ENCODE data around the gene TMC8. TPM values are rescaled to one million over a fixed set of nuclear protein-coding genes. Genes with fewer than 3 reads are reported as not detected.

Gene TMC8
- total RNA-seq, 2 experiments from 2014 or later: 134 to 140 TPM

GRCh38 chr17:78148286-78149016 is 17.9 kb downstream of the TMC8 start:
- POLR2A ChIA-PET: no interaction called here
- no peaks in the 10 kb centered on the region for H3K9me3 Mint-ChIP-seq
- H3K27me3 Mint-ChIP-seq: no peaks in the 10 kb centered on the region
- CTCF ChIA-PET: interaction anchor here (1.4 to 2.1 kb wide), 2 partner anchors 28 to 63 kb away, joined by 3 to 7 read pairs; no protein-coding TSS in a partner anchor
- peaks cover 6% of the 10 kb centered on the region for H3K4me1 Mint-ChIP-seq (ENCODE audit: low read depth)
- H3K27ac Mint-ChIP-seq: no peak overlapping the region
- no peak overlapping the region for H3K4me3 Mint-ChIP-seq
- DNase-seq: no peak
- H3K36me3 Mint-ChIP-seq: no peaks in the 10 kb centered on the region
- intact Hi-C loops (cut with micrococcal nuclease): no loop called here

DNA sequence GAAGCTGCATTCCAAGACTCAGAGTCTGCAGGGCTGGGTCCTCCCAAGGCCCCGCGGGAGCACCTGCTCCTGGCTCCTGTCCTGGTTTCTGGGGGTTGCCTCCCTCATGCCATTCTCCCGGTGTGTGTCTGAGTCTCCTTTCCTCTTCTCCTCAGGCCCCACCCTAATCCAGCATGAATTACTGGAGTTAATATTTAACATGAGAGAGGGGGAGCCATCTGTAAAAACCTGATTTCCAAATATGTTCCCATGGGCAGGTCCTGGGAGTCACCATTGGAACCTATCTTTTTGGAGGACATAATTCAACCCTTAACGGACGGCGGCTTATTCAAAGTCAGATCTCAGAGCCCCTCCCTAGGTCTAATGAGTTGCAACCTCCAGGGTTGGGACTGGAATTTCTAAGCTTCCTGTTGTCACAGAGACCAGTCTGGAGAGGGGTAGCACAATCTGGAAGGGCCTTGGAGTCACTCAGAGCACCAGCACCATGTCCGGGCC is 21.0 kb downstream of the TMC8 start:
- Mint-ChIP-seq H3K4me1 (ENCODE audit: low read depth) (peaks cover 6% of the 10 kb centered on the region), H3K4me3 (no peak overlapping the region), H3K27me3 (no peaks in the 10 kb centered on the region), H3K36me3 (no peaks in the 10 kb centered on the region), H3K9me3 (no peaks in the 10 kb centered on the region), H3K27ac (no peak overlapping the region)
- no peak for DNase-seq
- intact Hi-C loops (cut with micrococcal nuclease): no loop called here
- ChIA-PET POLR2A (no interaction called here), CTCF (interaction anchor here (2.9 kb wide), 1 partner anchor 25 kb away, joined by 7 read pairs; no protein-coding TSS in a partner anchor)

DNA sequence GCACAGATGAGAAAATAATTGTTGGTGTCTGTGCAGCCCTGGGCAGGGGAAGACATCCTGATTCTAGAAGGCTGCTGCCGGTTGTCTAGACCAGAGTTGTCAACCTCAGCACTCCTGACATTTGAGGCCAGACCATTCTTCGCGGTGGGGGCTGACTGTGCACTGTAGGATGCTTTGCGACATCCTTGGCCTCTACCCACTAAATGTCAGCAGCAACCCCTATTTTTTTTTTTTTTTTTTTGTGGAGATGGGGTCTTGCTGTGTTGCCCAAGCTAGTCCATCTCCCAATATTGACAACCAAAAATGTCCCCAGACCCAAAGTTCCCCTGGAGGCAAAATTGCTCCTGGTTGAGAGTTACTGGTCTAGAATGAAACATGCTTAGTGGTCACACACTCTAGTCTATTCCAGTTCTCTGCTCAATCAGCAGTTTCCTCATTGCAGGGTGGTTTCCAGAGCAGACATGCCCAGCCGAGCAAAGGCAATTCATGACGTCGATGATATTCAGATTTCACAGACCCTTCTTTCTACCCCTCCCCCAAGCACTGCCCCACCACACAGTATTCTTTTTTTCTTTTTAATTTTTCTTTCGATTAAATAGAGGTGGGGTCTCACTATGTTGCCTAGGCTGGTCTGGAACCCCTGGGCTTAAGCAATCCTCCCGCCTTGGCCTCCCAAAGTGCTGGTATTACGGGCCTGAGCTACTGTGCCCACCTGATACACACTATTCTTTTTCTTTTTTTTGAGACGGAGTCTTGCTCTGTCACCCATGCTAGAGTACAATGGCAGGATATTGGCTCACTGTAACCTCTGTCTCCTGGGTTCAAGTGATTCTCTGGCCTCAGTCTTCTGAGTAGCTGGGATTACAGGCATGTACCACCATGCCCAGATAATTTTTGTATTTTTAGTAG is 24.6 kb downstream of the TMC8 start:
- H3K4me1 Mint-ChIP-seq (ENCODE audit: low read depth): peaks cover 8% of the 10 kb centered on the region
- intact Hi-C loops (cut with micrococcal nuclease): no loop called here
- POLR2A ChIA-PET: interaction anchor here (1.1 kb wide), 1 partner anchor 15 kb away, joined by 5 read pairs; no protein-coding TSS in a partner anchor
- H3K27ac Mint-ChIP-seq: no peak overlapping the region
- CTCF ChIA-PET: no interaction called here
- no peak for DNase-seq
- no peaks in the 10 kb centered on the region for H3K36me3 Mint-ChIP-seq
- H3K4me3 Mint-ChIP-seq: no peak overlapping the region
- no peaks in the 10 kb centered on the region for H3K9me3 Mint-ChIP-seq
- no peaks in the 10 kb centered on the region for H3K27me3 Mint-ChIP-seq

- H3K9me3 Mint-ChIP-seq: no peaks in the 10 kb centered on the region
- no peaks in the 10 kb centered on the region for H3K27me3 Mint-ChIP-seq
- H3K27ac Mint-ChIP-seq: peak overlapping the region; percentile 59
- CTCF ChIA-PET: no interaction called here
- POLR2A ChIA-PET: no interaction called here
- peak; percentile 54 for DNase-seq
- intact Hi-C loops (cut with micrococcal nuclease): no loop called here
- H3K36me3 Mint-ChIP-seq: no peaks in the 10 kb centered on the region
- no peak overlapping the region for H3K4me3 Mint-ChIP-seq
- peaks cover 9% of the 10 kb centered on the region for H3K4me1 Mint-ChIP-seq (ENCODE audit: low read depth)
Observed at GRCh38 chr17:78159575-78160158, 29.1 kb downstream of the TMC8 start.

DNA sequence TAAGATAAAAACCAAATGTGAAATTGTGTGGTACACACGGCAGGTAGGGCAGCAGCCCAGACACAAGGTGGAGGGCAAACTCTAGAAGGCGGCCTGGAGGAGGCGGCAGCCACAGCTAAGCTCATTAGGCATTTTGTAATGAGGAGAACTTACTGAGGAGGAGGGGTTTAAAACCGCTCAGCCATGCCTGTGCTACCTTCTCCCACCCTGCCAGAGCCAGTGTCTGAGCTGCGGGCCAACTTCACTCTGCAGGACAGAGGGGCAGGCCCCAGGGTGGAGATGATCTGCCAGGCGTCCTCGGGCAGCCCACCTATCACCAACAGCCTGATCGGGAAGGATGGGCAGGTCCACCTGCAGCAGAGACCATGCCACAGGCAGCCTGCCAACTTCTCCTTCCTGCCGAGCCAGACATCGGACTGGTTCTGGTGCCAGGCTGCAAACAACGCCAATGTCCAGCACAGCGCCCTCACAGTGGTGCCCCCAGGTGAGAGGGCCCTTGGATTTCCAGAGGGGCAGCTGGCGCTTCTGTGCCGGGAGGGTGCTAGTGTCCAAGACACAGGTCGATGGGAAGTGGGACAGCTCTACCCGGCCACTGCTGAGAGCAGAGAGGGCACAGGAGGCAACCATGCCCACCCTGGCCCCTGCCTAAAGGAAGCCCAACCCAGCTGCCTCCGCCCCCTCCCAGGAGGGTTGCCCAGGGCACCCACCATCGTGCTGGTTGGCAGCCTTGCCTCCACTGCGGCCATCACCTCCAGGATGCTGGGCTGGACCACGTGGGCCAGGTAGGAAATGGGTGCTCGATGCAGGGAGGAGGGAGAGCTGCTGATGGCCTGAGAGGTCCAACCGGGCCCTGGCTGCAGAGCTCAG is 33.5 kb downstream of the TMC8 start:
- ChIA-PET POLR2A (interaction anchor here (0.8 kb wide), 1 partner anchor 34 kb away, joined by 3 read pairs; no protein-coding TSS in a partner anchor), CTCF (no interaction called here)
- H3K9me3 Mint-ChIP-seq: no peaks in the 10 kb centered on the region
- H3K27me3 Mint-ChIP-seq: no peaks in the 10 kb centered on the region
- H3K4me1 Mint-ChIP-seq (ENCODE audit: low read depth): peaks cover 9% of the 10 kb centered on the region
- no peak overlapping the region for H3K4me3 Mint-ChIP-seq
- no peak for DNase-seq
- no peak overlapping the region for H3K27ac Mint-ChIP-seq
- no peaks in the 10 kb centered on the region for H3K36me3 Mint-ChIP-seq
- intact Hi-C loops (cut with micrococcal nuclease): no loop called here

- ChIA-PET CTCF (no interaction called here), POLR2A (no interaction called here)
- no peak overlapping the region for H3K4me3 Mint-ChIP-seq
- no peaks in the 10 kb centered on the region for H3K27me3 Mint-ChIP-seq
- DNase-seq: no peak
- no peak overlapping the region for H3K27ac Mint-ChIP-seq
- intact Hi-C loops (cut with micrococcal nuclease): loop anchor here (5.0 kb wide), 1 partner anchor 33 kb away; the partner anchor contains the start of gene TMC8
- H3K4me1 Mint-ChIP-seq (ENCODE audit: low read depth): peaks cover 10% of the 10 kb centered on the region
- no peaks in the 10 kb centered on the region for H3K36me3 Mint-ChIP-seq
- H3K9me3 Mint-ChIP-seq: no peaks in the 10 kb centered on the region
Observed at GRCh38 chr17:78164748-78165607, 34.4 kb downstream of the TMC8 start.

GRCh38 chr17:78166416-78166815 is 35.8 kb downstream of the TMC8 start:
- intact Hi-C loops (cut with micrococcal nuclease): loop anchor here (5.0 kb wide), 1 partner anchor 34 kb away; the partner anchor contains the start of gene TMC8
- Mint-ChIP-seq H3K4me1 (ENCODE audit: low read depth) (peaks cover 19% of the 10 kb centered on the region), H3K27ac (no peak overlapping the region), H3K9me3 (no peaks in the 10 kb centered on the region), H3K27me3 (no peaks in the 10 kb centered on the region), H3K4me3 (no peak overlapping the region), H3K36me3 (peaks cover 1% of the 10 kb centered on the region)
- no peak for DNase-seq
- POLR2A ChIA-PET: no interaction called here
- CTCF ChIA-PET: no interaction called here

GRCh38 chr17:78168242-78168902 is 37.8 kb downstream of the TMC8 start, which contains the start of gene SYNGR2:
TSS of gene SYNGR2 (plus strand) at chr17:78168581. CDS start at chr17:78168617, 36 bp downstream.
- Mint-ChIP-seq H3K27me3 (no peaks in the 10 kb centered on the region), H3K4me1 (ENCODE audit: low read depth) (peaks cover 38% of the 10 kb centered on the region), H3K9me3 (no peaks in the 10 kb centered on the region), H3K27ac (peak within 1 kb of the TSS; percentile 74), H3K36me3 (peaks cover 18% of the 10 kb centered on the region), H3K4me3 (peak within 1 kb of the TSS; percentile 72)
- ChIA-PET POLR2A (interaction anchor here (0.6 to 1.3 kb wide), 3 partner anchors 29 to 43 kb away, joined by 3 read pairs; no protein-coding TSS in a partner anchor), CTCF (no interaction called here)
- intact Hi-C loops (cut with micrococcal nuclease): loop anchor here (2.0 to 5.0 kb wide), 3 partner anchors 18 to 56 kb away; partner anchors contain the start of genes AFMID, TK1 and TMC8
- peak; percentile 89 for DNase-seq

- Mint-ChIP-seq H3K27me3 (no peaks in the 10 kb centered on the region), H3K27ac (peak overlapping the region; percentile 74), H3K36me3 (peaks cover 25% of the 10 kb centered on the region), H3K9me3 (no peaks in the 10 kb centered on the region), H3K4me3 (peak overlapping the region; percentile 72), H3K4me1 (ENCODE audit: low read depth) (peaks cover 46% of the 10 kb centered on the region)
- POLR2A ChIA-PET: interaction anchor here (0.6 to 1.3 kb wide), 9 partner anchors 11 to 86 kb away, joined by 3 to 7 read pairs (median 3); partner anchors contain the start of gene TK1
- CTCF ChIA-PET: interaction anchor here (0.7 to 1.5 kb wide), 4 partner anchors 9 to 32 kb away, joined by 3 to 7 read pairs (median 4); partner anchors contain the start of gene TK1
- intact Hi-C loops (cut with micrococcal nuclease): loop anchor here (2.0 to 5.0 kb wide), 3 partner anchors 18 to 56 kb away; partner anchors contain the start of genes AFMID, TK1 and TMC8
- peak; percentile 72 for DNase-seq
Observed at GRCh38 chr17:78168903-78169793, 38.6 kb downstream of the TMC8 start.
